PC-3 (cell line): ENCODE measurements around the gene CHST9.

Source experiments
- EZH2 ChIP-seq: fragments of 300-600 bp; sonication (generic); IDR thresholded peaks from one replicate; pipeline ENCODE4 v1.6.1; 2017; ENCODE audit warnings: antibody characterized with exemption, mild to moderate bottlenecking, low read length; ENCODE audit not compliant: unreplicated experiment
- EZH2phosphoT487 ChIP-seq: fragments of 300-600 bp; sonication (generic); IDR thresholded peaks from 2 replicates; pipeline ENCODE4 v1.6.1; 2018; ENCODE audit warnings: mild to moderate bottlenecking, antibody characterized with exemption, low read length, borderline replicate concordance
- TF ChIP-seq, protein P1 (sequence below): fragments of 300-600 bp; sonication (generic); conservative IDR thresholded peaks from 2 replicates; pipeline ENCODE4 v1.5.1; 2017; ENCODE audit warnings: antibody characterized with exemption, low read depth, mild to moderate bottlenecking, low read length

GRCh38 chr18:26928670-26929313 is 256.3 kb downstream of the CHST9 start:
- no peak for TF ChIP-seq EZH2
- TF ChIP-seq, protein P1, sequence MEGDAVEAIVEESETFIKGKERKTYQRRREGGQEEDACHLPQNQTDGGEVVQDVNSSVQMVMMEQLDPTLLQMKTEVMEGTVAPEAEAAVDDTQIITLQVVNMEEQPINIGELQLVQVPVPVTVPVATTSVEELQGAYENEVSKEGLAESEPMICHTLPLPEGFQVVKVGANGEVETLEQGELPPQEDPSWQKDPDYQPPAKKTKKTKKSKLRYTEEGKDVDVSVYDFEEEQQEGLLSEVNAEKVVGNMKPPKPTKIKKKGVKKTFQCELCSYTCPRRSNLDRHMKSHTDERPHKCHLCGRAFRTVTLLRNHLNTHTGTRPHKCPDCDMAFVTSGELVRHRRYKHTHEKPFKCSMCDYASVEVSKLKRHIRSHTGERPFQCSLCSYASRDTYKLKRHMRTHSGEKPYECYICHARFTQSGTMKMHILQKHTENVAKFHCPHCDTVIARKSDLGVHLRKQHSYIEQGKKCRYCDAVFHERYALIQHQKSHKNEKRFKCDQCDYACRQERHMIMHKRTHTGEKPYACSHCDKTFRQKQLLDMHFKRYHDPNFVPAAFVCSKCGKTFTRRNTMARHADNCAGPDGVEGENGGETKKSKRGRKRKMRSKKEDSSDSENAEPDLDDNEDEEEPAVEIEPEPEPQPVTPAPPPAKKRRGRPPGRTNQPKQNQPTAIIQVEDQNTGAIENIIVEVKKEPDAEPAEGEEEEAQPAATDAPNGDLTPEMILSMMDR, result no peak
- no peak for TF ChIP-seq EZH2phosphoT487
